ENCODE measurements around the gene POMC.

Gene POMC

GRCh38 chr2:25132299-25132635 is 36.1 kb downstream of the POMC start:
- no peak overlapping the region for H3K27ac ChIP-seq (ENCODE audit: low read depth, low read length, poor library complexity, severe bottlenecking)
- H3K9ac ChIP-seq (ENCODE audit: low read length): no peak overlapping the region
- H4K20me1 ChIP-seq (ENCODE audit: insufficient read depth, low read length): no peaks in the 10 kb centered on the region
- H3K4me3 ChIP-seq (ENCODE audit: low read depth, low read length, poor library complexity, severe bottlenecking): no peak overlapping the region
- peaks cover 3% of the 10 kb centered on the region for H3K4me1 ChIP-seq (ENCODE audit: insufficient read depth, low read length, severe bottlenecking)
- H3K9me2 ChIP-seq (ENCODE audit: low read depth, low read length): no peaks in the 10 kb centered on the region
- no peak for TF ChIP-seq CTCF (IDR thresholded peaks at IDR 0.05; ENCODE audit: low read length)
- TF ChIP-seq EZH2 (IDR thresholded peaks at IDR 0.05; ENCODE audit: borderline replicate concordance, low read length): no peak
- H3F3A ChIP-seq (ENCODE audit: insufficient read depth, low read length): no peaks in the 10 kb centered on the region
- no peak overlapping the region for H3K4me2 ChIP-seq (ENCODE audit: low read length)
- no peaks in the 10 kb centered on the region for H3K79me2 ChIP-seq (ENCODE audit: insufficient read depth, low read length)
- peaks cover 18% of the 10 kb centered on the region for H3K27me3 ChIP-seq (ENCODE audit: insufficient read depth, low read length)
- H2AFZ ChIP-seq (ENCODE audit: low read length): no peak overlapping the region
- no peaks in the 10 kb centered on the region for H3K9me3 ChIP-seq (ENCODE audit: low read length)
- no peaks in the 10 kb centered on the region for H3K36me3 ChIP-seq (ENCODE audit: insufficient read depth, low read length)

- Histone ChIP-seq H3K4me1 (ENCODE audit: insufficient read depth, low read length, severe bottlenecking) (peaks cover 3% of the 10 kb centered on the region), H3K9ac (ENCODE audit: low read length) (no peak overlapping the region), H3K27ac (ENCODE audit: low read depth, low read length, poor library complexity, severe bottlenecking) (no peak overlapping the region), H3K4me3 (ENCODE audit: low read depth, low read length, poor library complexity, severe bottlenecking) (no peak overlapping the region), H3K9me2 (ENCODE audit: low read depth, low read length) (no peaks in the 10 kb centered on the region), H2AFZ (ENCODE audit: low read length) (no peak overlapping the region), H3K4me2 (ENCODE audit: low read length) (no peak overlapping the region), H3K9me3 (ENCODE audit: low read length) (no peaks in the 10 kb centered on the region), H3K36me3 (ENCODE audit: insufficient read depth, low read length) (no peaks in the 10 kb centered on the region), H3F3A (ENCODE audit: insufficient read depth, low read length) (no peaks in the 10 kb centered on the region), H3K27me3 (ENCODE audit: insufficient read depth, low read length) (peaks cover 18% of the 10 kb centered on the region), H4K20me1 (ENCODE audit: insufficient read depth, low read length) (no peaks in the 10 kb centered on the region), H3K79me2 (ENCODE audit: insufficient read depth, low read length) (no peaks in the 10 kb centered on the region)
- TF ChIP-seq CTCF (IDR thresholded peaks at IDR 0.05; ENCODE audit: low read length) (no peak), EZH2 (IDR thresholded peaks at IDR 0.05; ENCODE audit: borderline replicate concordance, low read length) (no peak)
Measured at GRCh38 chr2:25131567-25132298, 36.6 kb downstream of the POMC start.

GRCh38 chr2:25131253-25131566 is 37.2 kb downstream of the POMC start:
- H4K20me1 ChIP-seq (ENCODE audit: insufficient read depth, low read length): no peaks in the 10 kb centered on the region
- H3K9me2 ChIP-seq (ENCODE audit: low read depth, low read length): no peaks in the 10 kb centered on the region
- TF ChIP-seq EZH2 (IDR thresholded peaks at IDR 0.05; ENCODE audit: borderline replicate concordance, low read length) (no peak), CTCF (IDR thresholded peaks at IDR 0.05; ENCODE audit: low read length) (no peak)
- H3K36me3 ChIP-seq (ENCODE audit: insufficient read depth, low read length): no peaks in the 10 kb centered on the region
- no peak overlapping the region for H3K4me3 ChIP-seq (ENCODE audit: low read depth, low read length, poor library complexity, severe bottlenecking)
- peaks cover 3% of the 10 kb centered on the region for H3K4me1 ChIP-seq (ENCODE audit: insufficient read depth, low read length, severe bottlenecking)
- H3K4me2 ChIP-seq (ENCODE audit: low read length): no peak overlapping the region
- no peak overlapping the region for H2AFZ ChIP-seq (ENCODE audit: low read length)
- no peaks in the 10 kb centered on the region for H3K9me3 ChIP-seq (ENCODE audit: low read length)
- H3F3A ChIP-seq (ENCODE audit: insufficient read depth, low read length): no peaks in the 10 kb centered on the region
- no peak overlapping the region for H3K9ac ChIP-seq (ENCODE audit: low read length)
- no peak overlapping the region for H3K27ac ChIP-seq (ENCODE audit: low read depth, low read length, poor library complexity, severe bottlenecking)
- H3K79me2 ChIP-seq (ENCODE audit: insufficient read depth, low read length): no peaks in the 10 kb centered on the region
- H3K27me3 ChIP-seq (ENCODE audit: insufficient read depth, low read length): peaks cover 18% of the 10 kb centered on the region

Measured in OCI-LY1 (cell line).